T-cell (primary cell): ENCODE results near the gene OR1S1. TPM values are rescaled to one million over a fixed set of nuclear protein-coding genes. Genes with fewer than 3 reads are reported as not detected.

Experiments used
- ATAC-seq, 4 experiments: fragments of 200-7000 bp in 3 of 4; fragments of 150-1000 bp in 1 of 4; cut with Tn5 transposase; replicated peaks in 1 of 4; 1 replicate in 3 of 4; 2 replicates in 1 of 4; pipeline ENCODE4 v1.10.0; 2021; ENCODE audit warnings: moderate library complexity in 3 of 4, mild to moderate bottlenecking in 2 of 4, moderate number of reproducible peaks in 1 of 4
- CTCF ChIA-PET, 2 donors: fragments of 300-600 bp; sonication (Branson Sonifier 250); formaldehyde crosslinking; loops; one replicate each; lab custom pipeline; 2022; ENCODE audit warnings: antibody characterized with exemption in 2 of 2; lab: Charles Lee
- POLR2A ChIA-PET, 2 donors: fragments of 300-600 bp; sonication (Branson Sonifier 250); formaldehyde crosslinking; loops; one replicate each; lab custom pipeline; 2022; ENCODE audit warnings: antibody characterized with exemption in 2 of 2; lab: Charles Lee
- DNase-seq, 35 experiments: peaks; one replicate each; pipeline versions ENCODE4 v3.0.0 to v3.0.0-alpha.2; 2013 to 2023
- H3K27ac ChIP-seq: one replicate; pipeline ENCODE4 v1.5.1; 2013; ENCODE audit warnings: low read length
- H3K27me3 ChIP-seq, 2 experiments: replicated peaks in 1 of 2; 1 replicate in 1 of 2; 2 replicates in 1 of 2; pipeline versions ENCODE4 v1.6.1 to v1.7.0; 2013; ENCODE audit warnings: low read length in 1 of 2, mixed read lengths in 1 of 2; ENCODE audit not compliant: control insufficient read depth in 2 of 2, insufficient read depth in 2 of 2; ENCODE audit errors: extremely low read depth in 1 of 2
- H3K36me3 ChIP-seq, 2 donors: 1 replicate in 1 of 2; 2 replicates in 1 of 2; pipeline versions ENCODE4 v1.6.1 to v1.7.0; 2013; ENCODE audit warnings: low read length in 1 of 2; ENCODE audit not compliant: control insufficient read depth in 2 of 2, insufficient read depth in 1 of 2; ENCODE audit errors: extremely low read depth in 1 of 2
- H3K4me1 ChIP-seq, 2 experiments: 1 replicate in 1 of 2; 2 replicates in 1 of 2; pipeline versions ENCODE4 v1.6.1 to v1.7.0; 2013; ENCODE audit warnings: low read length in 2 of 2, mixed read lengths in 1 of 2; ENCODE audit not compliant: insufficient read depth in 2 of 2, control insufficient read depth in 1 of 2; ENCODE audit errors: extremely low read depth in 1 of 2
- H3K4me3 ChIP-seq, 2 donors: 1 replicate in 1 of 2; 2 replicates in 1 of 2; pipeline versions ENCODE4 v1.5.1 to v1.7.0; 2013; ENCODE audit warnings: mild to moderate bottlenecking in 2 of 2, low read length in 1 of 2, moderate library complexity in 1 of 2; ENCODE audit not compliant: control insufficient read depth in 1 of 2; ENCODE audit errors: extremely low read depth in 1 of 2
- H3K9me3 ChIP-seq: 2 replicates; pipeline ENCODE4 v1.7.0; 2013
- H3K27ac Mint-ChIP-seq, 2 donors: one replicate each; pipeline ENCODE4 v1.8.0; 2020 to 2021; ENCODE audit warnings: mild to moderate bottlenecking in 2 of 2, mixed read lengths in 2 of 2
- H3K27me3 Mint-ChIP-seq, 2 donors: one replicate each; pipeline ENCODE4 v1.8.0; 2021 to 2022; ENCODE audit warnings: mixed read lengths in 2 of 2
- H3K36me3 Mint-ChIP-seq: one replicate; pipeline ENCODE4 v1.8.0; 2021; ENCODE audit warnings: mixed read lengths
- H3K4me1 Mint-ChIP-seq, 3 donors: one replicate each; pipeline ENCODE4 v1.8.0; 2020 to 2022; ENCODE audit warnings: mixed read lengths in 3 of 3, mild to moderate bottlenecking in 1 of 3
- H3K4me3 Mint-ChIP-seq, 3 donors: one replicate each; pipeline ENCODE4 v1.8.0; 2020 to 2022; ENCODE audit warnings: mild to moderate bottlenecking in 3 of 3, mixed read lengths in 3 of 3, moderate library complexity in 3 of 3
- H3K9me3 Mint-ChIP-seq, 3 donors: one replicate each; pipeline ENCODE4 v1.8.0; 2020 to 2022; ENCODE audit warnings: mixed read lengths in 3 of 3
- WGBS: methylation state at CpG from one replicate; pipeline ENCODE4 v1.1.5; 2013; ENCODE audit warnings: missing lambda C conversion rate; ENCODE audit not compliant: insufficient coverage; 5-methylcytosine and 5-hydroxymethylcytosine counted together
- total RNA-seq, 35 experiments: library from RNA in 6 of 35; stranded (reverse) in 6 of 35; fragments of 120-200 nt in 1 of 35; gene quantifications; one replicate each; pipeline versions ENCODE4 v1.2.1 to v1.2.4 and lab custom pipeline; 2013 to 2026

The OR1S1 gene
- total RNA-seq, 5 donors from 2014 or later (not counting 1 experiment from before 2014, with no cell fraction given): not detected

- no peak overlapping the region for H3K27ac Mint-ChIP-seq
- no peaks in the 10 kb centered on the region for H3K9me3 ChIP-seq
- no peak overlapping the region for H3K4me3 ChIP-seq
- H3K36me3 ChIP-seq: no peaks in the 10 kb centered on the region
- DNase-seq (no peak), ATAC-seq (no peak)
- no peaks in the 10 kb centered on the region for H3K9me3 Mint-ChIP-seq
- no peaks in the 10 kb centered on the region for H3K36me3 Mint-ChIP-seq
- ChIA-PET POLR2A (no interaction called here), CTCF (no interaction called here)
- H3K27me3 Mint-ChIP-seq: peaks cover 31 to 34% of the 10 kb centered on the region in 2 donors
- no peak overlapping the region for H3K27ac ChIP-seq
- WGBS: 88% methylated on average over 3 of the region's 7 CpGs
- H3K4me1 ChIP-seq: no peaks in the 10 kb centered on the region
- H3K4me1 Mint-ChIP-seq: no peaks in the 10 kb centered on the region
- H3K27me3 ChIP-seq: peaks cover 0 to 3% of the 10 kb centered on the region in 2 experiments
- no peak overlapping the region for H3K4me3 Mint-ChIP-seq
Observed at GRCh38 chr11:58179648-58180047, 32.9 kb upstream of the OR1S1 start.

GRCh38 chr11:58186938-58187337 is 25.6 kb upstream of the OR1S1 start:
- H3K4me3 Mint-ChIP-seq: no peak overlapping the region
- POLR2A ChIA-PET: no interaction called here
- no CpG with 5 or more reads among the region's 4 CpGs for WGBS
- DNase-seq (no peak), ATAC-seq (no peak)
- peaks cover 0 to 4% of the 10 kb centered on the region in 2 donors for H3K27me3 Mint-ChIP-seq
- H3K4me3 ChIP-seq: no peak overlapping the region
- CTCF ChIA-PET: no interaction called here
- H3K27me3 ChIP-seq: peaks cover 0 to 7% of the 10 kb centered on the region in 2 experiments
- H3K4me1 ChIP-seq: no peaks in the 10 kb centered on the region
- H3K9me3 Mint-ChIP-seq: no peaks in the 10 kb centered on the region
- no peaks in the 10 kb centered on the region for H3K36me3 Mint-ChIP-seq
- H3K4me1 Mint-ChIP-seq: no peaks in the 10 kb centered on the region
- no peak overlapping the region for H3K27ac Mint-ChIP-seq
- H3K36me3 ChIP-seq: no peaks in the 10 kb centered on the region
- no peaks in the 10 kb centered on the region for H3K9me3 ChIP-seq
- H3K27ac ChIP-seq: no peak overlapping the region

GRCh38 chr11:58188770-58189169 is 23.8 kb upstream of the OR1S1 start, which contains the start of gene OR9Q2:
OR9Q2 (plus strand) TSS chr11:58189070; CDS start chr11:58190491, 1,421 bp downstream.
- 100% methylated on average over 1 of the region's 2 CpGs for WGBS
- Mint-ChIP-seq H3K27me3 (peaks cover 0 to 4% of the 10 kb centered on the region in 2 donors), H3K9me3 (no peaks in the 10 kb centered on the region), H3K4me3 (no peak within 1 kb of the TSS), H3K27ac (no peak within 1 kb of the TSS), H3K4me1 (no peaks in the 10 kb centered on the region), H3K36me3 (no peaks in the 10 kb centered on the region)
- DNase-seq (no peak), ATAC-seq (no peak)
- H3K4me1 ChIP-seq: no peaks in the 10 kb centered on the region
- no peaks in the 10 kb centered on the region for H3K36me3 ChIP-seq
- H3K9me3 ChIP-seq: no peaks in the 10 kb centered on the region
- H3K4me3 ChIP-seq: no peak within 1 kb of the TSS
- H3K27ac ChIP-seq: no peak within 1 kb of the TSS
- CTCF ChIA-PET: no interaction called here
- POLR2A ChIA-PET: no interaction called here
- H3K27me3 ChIP-seq: peaks cover 0 to 7% of the 10 kb centered on the region in 2 experiments

GRCh38 chr11:58192229-58192628 is 20.3 kb upstream of the OR1S1 start:
- POLR2A ChIA-PET: no interaction called here
- Histone ChIP-seq H3K9me3 (no peaks in the 10 kb centered on the region), H3K4me1 (no peaks in the 10 kb centered on the region), H3K36me3 (no peaks in the 10 kb centered on the region), H3K27me3 (peaks cover 0 to 7% of the 10 kb centered on the region in 2 experiments), H3K27ac (no peak overlapping the region), H3K4me3 (no peak overlapping the region)
- WGBS: no CpG with 5 or more reads among the region's 3 CpGs
- ATAC-seq (no peak), DNase-seq (no peak)
- H3K27ac Mint-ChIP-seq: no peak overlapping the region
- H3K27me3 Mint-ChIP-seq: no peaks in the 10 kb centered on the region
- no peaks in the 10 kb centered on the region for H3K4me1 Mint-ChIP-seq
- CTCF ChIA-PET: no interaction called here
- H3K4me3 Mint-ChIP-seq: no peak overlapping the region
- H3K36me3 Mint-ChIP-seq: no peaks in the 10 kb centered on the region
- H3K9me3 Mint-ChIP-seq: peaks cover 0 to 6% (median 0%) of the 10 kb centered on the region in 3 donors

GRCh38 chr11:58193391-58193790 is 19.1 kb upstream of the OR1S1 start:
- Mint-ChIP-seq H3K4me3 (no peak overlapping the region), H3K27ac (no peak overlapping the region), H3K27me3 (no peaks in the 10 kb centered on the region), H3K9me3 (peaks cover 0 to 17% (median 3%) of the 10 kb centered on the region in 3 donors), H3K36me3 (no peaks in the 10 kb centered on the region), H3K4me1 (no peaks in the 10 kb centered on the region)
- ChIA-PET CTCF (no interaction called here), POLR2A (no interaction called here)
- H3K27me3 ChIP-seq: peaks cover 0 to 7% of the 10 kb centered on the region in 2 experiments
- no peaks in the 10 kb centered on the region for H3K36me3 ChIP-seq
- no peaks in the 10 kb centered on the region for H3K4me1 ChIP-seq
- H3K4me3 ChIP-seq: no peak overlapping the region
- no peak overlapping the region for H3K27ac ChIP-seq
- H3K9me3 ChIP-seq: no peaks in the 10 kb centered on the region
- ATAC-seq (no peak), DNase-seq (no peak)

GRCh38 chr11:58195939-58196338 is 16.6 kb upstream of the OR1S1 start:
- Mint-ChIP-seq H3K4me1 (no peaks in the 10 kb centered on the region), H3K27ac (no peak overlapping the region), H3K36me3 (no peaks in the 10 kb centered on the region), H3K9me3 (peaks cover 3 to 17% (median 7%) of the 10 kb centered on the region in 3 donors), H3K27me3 (peaks cover 0 to 8% of the 10 kb centered on the region in 2 donors), H3K4me3 (no peak overlapping the region)
- DNase-seq: no peak
- Histone ChIP-seq H3K27me3 (peaks cover 0 to 3% of the 10 kb centered on the region in 2 experiments), H3K27ac (no peak overlapping the region), H3K4me1 (no peaks in the 10 kb centered on the region), H3K4me3 (no peak overlapping the region), H3K9me3 (no peaks in the 10 kb centered on the region), H3K36me3 (no peaks in the 10 kb centered on the region)
- ChIA-PET CTCF (no interaction called here), POLR2A (no interaction called here)
- no CpG with 5 or more reads among the region's 2 CpGs for WGBS
- no peak for ATAC-seq

GRCh38 chr11:58199271-58199670 is 13.2 kb upstream of the OR1S1 start:
- DNase-seq: no peak

More at GRCh38 chr11:58199271-58199670, 13.2 kb upstream of the OR1S1 start:
- H3K4me1 Mint-ChIP-seq: no peaks in the 10 kb centered on the region
- H3K36me3 Mint-ChIP-seq: no peaks in the 10 kb centered on the region
- ChIA-PET POLR2A (no interaction called here), CTCF (no interaction called here)
- no peaks in the 10 kb centered on the region for H3K27me3 ChIP-seq
- H3K9me3 Mint-ChIP-seq: peaks cover 7 to 17% (median 9%) of the 10 kb centered on the region in 3 donors
- H3K27me3 Mint-ChIP-seq: peaks cover 9 to 27% of the 10 kb centered on the region in 2 donors
- WGBS: no CpG with 5 or more reads among the region's 1 CpG
- H3K27ac ChIP-seq: no peak overlapping the region
- no peak overlapping the region for H3K4me3 ChIP-seq
- no peaks in the 10 kb centered on the region for H3K36me3 ChIP-seq
- no peak for ATAC-seq
- no peaks in the 10 kb centered on the region for H3K9me3 ChIP-seq
- H3K27ac Mint-ChIP-seq: no peak overlapping the region
- no peaks in the 10 kb centered on the region for H3K4me1 ChIP-seq
- no peak overlapping the region for H3K4me3 Mint-ChIP-seq
